Trophoblast cell (in vitro differentiated cells and primary cell): ENCODE measurements around the gene BCAP31.

Experiments used
- DNase-seq, 2 donors: peaks; one replicate each; pipeline ENCODE4 v3.0.0-alpha.2; 2016
- H2AFZ ChIP-seq: 2 replicates; pipeline ENCODE4 v1.6.1; 2013; ENCODE audit warnings: low read length, moderate library complexity, mild to moderate bottlenecking; ENCODE audit not compliant: insufficient read depth, poor library complexity
- H2AK5ac ChIP-seq: 2 replicates; pipeline ENCODE4 v1.6.1; 2013; ENCODE audit warnings: mild to moderate bottlenecking, low read length
- H2BK120ac ChIP-seq: 2 replicates; pipeline ENCODE4 v1.6.1; 2013; ENCODE audit warnings: low read length, mild to moderate bottlenecking, moderate library complexity; ENCODE audit not compliant: insufficient read depth, poor library complexity
- H2BK12ac ChIP-seq: 2 replicates; pipeline ENCODE4 v1.6.1; 2013; ENCODE audit warnings: mild to moderate bottlenecking, low read length, moderate library complexity
- H2BK5ac ChIP-seq: 2 replicates; pipeline ENCODE4 v1.6.1; 2013; ENCODE audit warnings: low read length, low read depth, moderate library complexity, mild to moderate bottlenecking; ENCODE audit not compliant: poor library complexity
- H3K14ac ChIP-seq: 2 replicates; pipeline ENCODE4 v1.6.1; 2013; ENCODE audit warnings: mild to moderate bottlenecking, low read length
- H3K18ac ChIP-seq: 2 replicates; pipeline ENCODE4 v1.6.1; 2013; ENCODE audit warnings: mild to moderate bottlenecking, low read length
- H3K23ac ChIP-seq: 2 replicates; pipeline ENCODE4 v1.6.1; 2013; ENCODE audit warnings: low read length
- H3K27ac ChIP-seq: 2 replicates; pipeline ENCODE4 v1.5.1; 2013; ENCODE audit warnings: low read depth, mild to moderate bottlenecking, inconsistent platforms, low read length, moderate library complexity
- H3K27me3 ChIP-seq: 2 replicates; pipeline ENCODE4 v1.6.1; 2013; ENCODE audit warnings: inconsistent platforms, mild to moderate bottlenecking, low read length, moderate library complexity; ENCODE audit not compliant: insufficient read depth
- H3K36me3 ChIP-seq, 2 experiments: 1 replicate in 1 of 2; 2 replicates in 1 of 2; pipeline ENCODE4 v1.6.1; 2013; ENCODE audit warnings: low read length in 2 of 2, mild to moderate bottlenecking in 2 of 2, moderate library complexity in 1 of 2; ENCODE audit not compliant: insufficient read depth in 2 of 2, control insufficient read depth in 1 of 2
- H3K4ac ChIP-seq: 2 replicates; pipeline ENCODE4 v1.6.1; 2013; ENCODE audit warnings: low read depth, mild to moderate bottlenecking, low read length, moderate library complexity
- H3K4me1 ChIP-seq, 2 experiments: 1 replicate in 1 of 2; 2 replicates in 1 of 2; pipeline ENCODE4 v1.6.1; 2013; ENCODE audit warnings: low read length in 2 of 2, mild to moderate bottlenecking in 2 of 2, moderate library complexity in 1 of 2; ENCODE audit not compliant: insufficient read depth in 2 of 2, control insufficient read depth in 1 of 2
- H3K4me2 ChIP-seq: 2 replicates; pipeline ENCODE4 v1.6.1; 2013; ENCODE audit warnings: inconsistent platforms, mild to moderate bottlenecking, low read length, moderate library complexity
- H3K4me3 ChIP-seq: 2 replicates; pipeline ENCODE4 v1.5.1; 2013; ENCODE audit warnings: mild to moderate bottlenecking, low read depth, low read length, inconsistent platforms
- H3K79me1 ChIP-seq: one replicate; pipeline ENCODE4 v1.6.1; 2013; ENCODE audit warnings: low read length
- H3K79me2 ChIP-seq: 2 replicates; pipeline ENCODE4 v1.6.1; 2013; ENCODE audit warnings: low read length, mild to moderate bottlenecking; ENCODE audit not compliant: control insufficient read depth, insufficient read depth, poor library complexity
- H3K9ac ChIP-seq: 2 replicates; pipeline ENCODE4 v1.6.1; 2013; ENCODE audit warnings: mild to moderate bottlenecking, low read length
- H3K9me3 ChIP-seq: 2 replicates; pipeline ENCODE4 v1.6.1; 2013; ENCODE audit warnings: low read depth, mild to moderate bottlenecking, control low read depth, inconsistent platforms, low read length; ENCODE audit not compliant: insufficient read depth
- H4K12ac ChIP-seq: 2 replicates; pipeline ENCODE4 v1.6.1; 2013; ENCODE audit warnings: low read depth, mild to moderate bottlenecking, low read length, moderate library complexity
- H4K8ac ChIP-seq: 2 replicates; pipeline ENCODE4 v1.6.1; 2013; ENCODE audit warnings: low read depth, mild to moderate bottlenecking, low read length, moderate library complexity
- H4K91ac ChIP-seq: one replicate; pipeline ENCODE4 v1.6.1; 2013; ENCODE audit warnings: low read depth, mild to moderate bottlenecking, low read length, moderate library complexity
- WGBS: extraction: QIAGEN DNeasy Blood & Tissue Kit; methylation state at CpG from one replicate; pipeline ENCODE4 v1.1.7; 2013; ENCODE audit warnings: missing lambda C conversion rate; ENCODE audit not compliant: insufficient read length, insufficient coverage; ENCODE audit errors: extremely low coverage; 5-methylcytosine and 5-hydroxymethylcytosine counted together

BCAP31 gene

GRCh38 chrX:153764786-153765137, 40.6 kb upstream of the BCAP31 start:
- Histone ChIP-seq H3K79me1 (no peaks in the 10 kb centered on the region), H3K27ac (no peak overlapping the region), H3K4ac (no peak overlapping the region), H3K9me3 (no peaks in the 10 kb centered on the region), H3K4me1 (no peaks in the 10 kb centered on the region), H3K36me3 (no peaks in the 10 kb centered on the region), H3K79me2 (no peaks in the 10 kb centered on the region), H3K27me3 (no peaks in the 10 kb centered on the region), H4K8ac (no peak overlapping the region), H2AFZ (no peak overlapping the region), H3K4me2 (no peak overlapping the region), H3K23ac (no peak overlapping the region), H3K9ac (no peak overlapping the region), H2BK120ac (no peak overlapping the region), H2AK5ac (no peak overlapping the region), H3K4me3 (no peak overlapping the region), H3K14ac (no peak overlapping the region), H4K91ac (no peak overlapping the region), H3K18ac (no peak overlapping the region), H4K12ac (no peak overlapping the region), H2BK12ac (no peak overlapping the region), H2BK5ac (no peak overlapping the region)
- no peak for DNase-seq
- no CpG with 5 or more reads among the region's 7 CpGs for WGBS

- Histone ChIP-seq H4K12ac (no peak within 1 kb of the TSS), H3K9me3 (no peaks in the 10 kb centered on the region), H3K4me3 (no peak within 1 kb of the TSS), H2BK12ac (no peak within 1 kb of the TSS), H2BK120ac (no peak within 1 kb of the TSS), H3K4ac (no peak within 1 kb of the TSS), H3K36me3 (no peaks in the 10 kb centered on the region), H2AFZ (no peak within 1 kb of the TSS), H4K8ac (no peak within 1 kb of the TSS), H3K27me3 (no peaks in the 10 kb centered on the region), H3K9ac (no peak within 1 kb of the TSS), H2BK5ac (no peak within 1 kb of the TSS), H3K18ac (no peak within 1 kb of the TSS), H3K23ac (no peak within 1 kb of the TSS), H4K91ac (no peak within 1 kb of the TSS), H3K79me2 (no peaks in the 10 kb centered on the region), H2AK5ac (no peak within 1 kb of the TSS), H3K4me2 (no peak within 1 kb of the TSS), H3K14ac (no peak within 1 kb of the TSS), H3K4me1 (no peaks in the 10 kb centered on the region), H3K27ac (no peak within 1 kb of the TSS), H3K79me1 (no peaks in the 10 kb centered on the region)
- DNase-seq, result peak; percentile 51 to 85
- no CpG with 5 or more reads among the region's 26 CpGs for WGBS
Observed at GRCh38 chrX:153763989-153764755, 40.0 kb upstream of the BCAP31 start, which contains the start of gene PLXNB3. Gene PLXNB3, plus strand, starts transcription at chrX:153764249. Its CDS starts 1,287 bp downstream, at chrX:153765536.

- no peak overlapping the region for H4K8ac ChIP-seq
- H2BK120ac ChIP-seq, result no peak overlapping the region
- H2AK5ac ChIP-seq, result no peak overlapping the region
- DNase-seq, result no peak
- no peak overlapping the region for H3K18ac ChIP-seq
- H3K36me3 ChIP-seq, result no peaks in the 10 kb centered on the region
- H3K4me1 ChIP-seq, result no peaks in the 10 kb centered on the region
- H3K27me3 ChIP-seq, result no peaks in the 10 kb centered on the region
- no peak overlapping the region for H4K91ac ChIP-seq
- H3K23ac ChIP-seq, result no peak overlapping the region
- H3K9ac ChIP-seq, result no peak overlapping the region
- no peak overlapping the region for H2BK5ac ChIP-seq
- H3K27ac ChIP-seq, result no peak overlapping the region
- no peak overlapping the region for H3K14ac ChIP-seq
- no CpG with 5 or more reads among the region's 18 CpGs for WGBS
- no peaks in the 10 kb centered on the region for H3K9me3 ChIP-seq
- no peak overlapping the region for H3K4me2 ChIP-seq
- no peak overlapping the region for H3K4ac ChIP-seq
- H3K4me3 ChIP-seq, result no peak overlapping the region
- no peak overlapping the region for H4K12ac ChIP-seq
- no peaks in the 10 kb centered on the region for H3K79me2 ChIP-seq
- no peak overlapping the region for H2AFZ ChIP-seq
- H3K79me1 ChIP-seq, result no peaks in the 10 kb centered on the region
- H2BK12ac ChIP-seq, result no peak overlapping the region
Observed at GRCh38 chrX:153763298-153763932, 39.2 kb upstream of the BCAP31 start.

GRCh38 chrX:153762626-153763173, 38.5 kb upstream of the BCAP31 start:
- Histone ChIP-seq H3K4me1 (no peaks in the 10 kb centered on the region), H2AFZ (no peak overlapping the region), H3K23ac (no peak overlapping the region), H3K4ac (no peak overlapping the region), H3K79me2 (no peaks in the 10 kb centered on the region), H3K18ac (no peak overlapping the region), H2BK12ac (no peak overlapping the region), H3K9me3 (no peaks in the 10 kb centered on the region), H3K27me3 (no peaks in the 10 kb centered on the region), H4K12ac (no peak overlapping the region), H4K8ac (no peak overlapping the region), H3K4me2 (no peak overlapping the region), H3K4me3 (no peak overlapping the region), H3K27ac (no peak overlapping the region), H3K14ac (no peak overlapping the region), H2BK5ac (no peak overlapping the region), H2BK120ac (no peak overlapping the region), H3K79me1 (no peaks in the 10 kb centered on the region), H3K36me3 (no peaks in the 10 kb centered on the region), H2AK5ac (no peak overlapping the region), H3K9ac (no peak overlapping the region), H4K91ac (no peak overlapping the region)
- no peak for DNase-seq
- no CpG with 5 or more reads among the region's 14 CpGs for WGBS
